HEK293 (cell line): ENCODE data around the gene ISOC1.

Experiments
- CTCF ChIA-PET: fragments of 350-600 bp; formaldehyde crosslinking; extraction: SDS; loops from one replicate; lab custom pipeline; 2021; ENCODE audit warnings: antibody characterized with exemption; lab: Yijun Ruan, JAX
- POLR2A ChIA-PET: fragments of 300-600 bp; formaldehyde crosslinking; extraction: SDS; loops from one replicate; lab custom pipeline; 2020; ENCODE audit warnings: antibody characterized with exemption, inconsistent platforms; lab: Yijun Ruan, JAX
- H3K27ac ChIP-seq: fragments of 200-500 bp; sonication (Bioruptor generic); 2 replicates; pipeline ENCODE4 v1.5.1; 2014; ENCODE audit warnings: low read depth, low read length, control low read depth, inconsistent platforms; ENCODE audit errors: extremely low read depth
- H3K36me3 ChIP-seq, 2 experiments: fragments of 200-500 bp in 1 of 2; sonication (Bioruptor generic) in 1 of 2; 1 replicate in 1 of 2; 2 replicates in 1 of 2; pipeline ENCODE4 v1.5.1; 2014 to 2017; ENCODE audit warnings: inconsistent platforms in 2 of 2, low read length in 2 of 2; ENCODE audit not compliant: control insufficient read depth in 2 of 2, insufficient read depth in 1 of 2
- H3K4me1 ChIP-seq: fragments of 200-500 bp; sonication (Bioruptor generic); 2 replicates; pipeline ENCODE4 v1.5.1; 2014; ENCODE audit warnings: mild to moderate bottlenecking, low read length, inconsistent platforms; ENCODE audit not compliant: control insufficient read depth, insufficient read depth
- H3K4me3 ChIP-seq: 2 replicates; pipeline ENCODE4 v1.5.1; 2011; ENCODE audit warnings: low read depth, mild to moderate bottlenecking, control low read depth, low read length, moderate library complexity
- H3K9me3 ChIP-seq: fragments of 200-500 bp; sonication (Bioruptor generic); 2 replicates; pipeline ENCODE4 v1.5.1; 2014; ENCODE audit warnings: low read depth, low read length, inconsistent platforms; ENCODE audit not compliant: control insufficient read depth, insufficient read depth
- GLIS2 ChIP-seq: fragments of 450-650 bp; formaldehyde crosslinking; IDR thresholded peaks from 2 replicates; pipeline ENCODE4 v1.5.1; 2016; ENCODE audit warnings: missing biosample characterization, missing genetic modification characterization
- IKZF3 ChIP-seq: fragments of 450-650 bp; IDR thresholded peaks from 2 replicates; pipeline ENCODE4 v1.5.0; 2018; ENCODE audit warnings: missing biosample characterization, mild to moderate bottlenecking, missing genetic modification characterization, moderate library complexity
- KLF16 ChIP-seq: fragments of 450-650 bp; formaldehyde crosslinking; IDR thresholded peaks from 2 replicates; pipeline ENCODE4 v1.5.1; 2017; ENCODE audit warnings: missing biosample characterization, missing genetic modification characterization
- KLF9 ChIP-seq: fragments of 450-650 bp; formaldehyde crosslinking; IDR thresholded peaks from 2 replicates; pipeline ENCODE4 v1.5.1; 2016; ENCODE audit warnings: missing biosample characterization, missing genetic modification characterization, low read depth
- OSR2 ChIP-seq: fragments of 450-650 bp; formaldehyde crosslinking; IDR thresholded peaks from 2 replicates; pipeline ENCODE4 v1.5.1; 2016; ENCODE audit warnings: missing biosample characterization, missing genetic modification characterization
- SALL2 ChIP-seq: fragments of 450-650 bp; formaldehyde crosslinking; IDR thresholded peaks from 2 replicates; pipeline ENCODE4 v1.5.0; 2017; ENCODE audit warnings: missing biosample characterization, mild to moderate bottlenecking, missing genetic modification characterization, borderline replicate concordance
- TCF7L2 ChIP-seq: IDR thresholded peaks from 2 replicates; pipeline ENCODE4 v1.6.1; 2011; ENCODE audit warnings: low read depth, mild to moderate bottlenecking, inconsistent platforms, low read length, moderate library complexity, borderline replicate concordance
- ZEB2 ChIP-seq: fragments of 450-650 bp; formaldehyde crosslinking; IDR thresholded peaks from 2 replicates; pipeline ENCODE4 v1.5.1; 2016; ENCODE audit warnings: missing biosample characterization, missing genetic modification characterization
- ZFP41 ChIP-seq: fragments of 450-650 bp; formaldehyde crosslinking; IDR thresholded peaks from 2 replicates; pipeline ENCODE4 v1.5.1; 2016; ENCODE audit warnings: missing biosample characterization, missing genetic modification characterization, borderline replicate concordance
- ZNF155 ChIP-seq: fragments of 450-650 bp; formaldehyde crosslinking; IDR thresholded peaks from 2 replicates; pipeline ENCODE4 v1.5.1; 2016; ENCODE audit warnings: missing biosample characterization, missing genetic modification characterization
- ZNF221 ChIP-seq: fragments of 450-650 bp; formaldehyde crosslinking; IDR thresholded peaks from 2 replicates; pipeline ENCODE4 v1.5.1; 2017; ENCODE audit warnings: missing biosample characterization, missing genetic modification characterization, borderline replicate concordance
- ZNF37A ChIP-seq: fragments of 450-650 bp; IDR thresholded peaks from 2 replicates; pipeline ENCODE4 v1.5.1; 2018; ENCODE audit warnings: missing biosample characterization, missing genetic modification characterization
- ZNF391 ChIP-seq: fragments of 450-650 bp; formaldehyde crosslinking; IDR thresholded peaks from 2 replicates; pipeline ENCODE4 v1.5.1; 2016; ENCODE audit warnings: low read depth, missing biosample characterization, missing genetic modification characterization, borderline replicate concordance
- ZNF394 ChIP-seq: fragments of 450-650 bp; formaldehyde crosslinking; IDR thresholded peaks from 2 replicates; pipeline ENCODE4 v1.5.1; 2016; ENCODE audit warnings: missing biosample characterization, missing genetic modification characterization, mild to moderate bottlenecking, moderate library complexity, borderline replicate concordance
- ZNF423 ChIP-seq: fragments of 450-650 bp; formaldehyde crosslinking; IDR thresholded peaks from 2 replicates; pipeline ENCODE4 v1.5.1; 2016; ENCODE audit warnings: missing biosample characterization, missing genetic modification characterization
- ZNF530 ChIP-seq: fragments of 450-650 bp; formaldehyde crosslinking; IDR thresholded peaks from 2 replicates; pipeline ENCODE4 v1.5.1; 2016; ENCODE audit warnings: low read depth, missing biosample characterization, missing genetic modification characterization
- ZNF548 ChIP-seq: fragments of 450-650 bp; formaldehyde crosslinking; IDR thresholded peaks from 2 replicates; pipeline ENCODE4 v1.5.1; 2016; ENCODE audit warnings: missing biosample characterization, missing genetic modification characterization
- ZNF624 ChIP-seq: fragments of 450-650 bp; formaldehyde crosslinking; IDR thresholded peaks from 2 replicates; pipeline ENCODE4 v1.5.1; 2017; ENCODE audit warnings: missing biosample characterization, missing genetic modification characterization
- ZNF658 ChIP-seq: fragments of 450-650 bp; formaldehyde crosslinking; IDR thresholded peaks from 2 replicates; pipeline ENCODE4; 2016; ENCODE audit warnings: missing biosample characterization, missing genetic modification characterization
- ZNF701 ChIP-seq: fragments of 450-650 bp; formaldehyde crosslinking; IDR thresholded peaks from 2 replicates; pipeline ENCODE4 v1.5.1; 2016; ENCODE audit warnings: missing biosample characterization, missing genetic modification characterization
- ZNF707 ChIP-seq: fragments of 450-650 bp; formaldehyde crosslinking; IDR thresholded peaks from 2 replicates; pipeline ENCODE4 v1.5.1; 2016; ENCODE audit warnings: missing biosample characterization, missing genetic modification characterization
- ZNF76 ChIP-seq: fragments of 450-650 bp; formaldehyde crosslinking; IDR thresholded peaks from 2 replicates; pipeline ENCODE4; 2016; ENCODE audit warnings: low read depth, missing biosample characterization, missing genetic modification characterization, borderline replicate concordance
- ZNF792 ChIP-seq: fragments of 450-650 bp; formaldehyde crosslinking; IDR thresholded peaks from 2 replicates; pipeline ENCODE4 v1.5.1; 2016; ENCODE audit warnings: missing biosample characterization, missing genetic modification characterization
- ZSCAN23 ChIP-seq: fragments of 450-650 bp; formaldehyde crosslinking; IDR thresholded peaks from 2 replicates; pipeline ENCODE4 v1.5.1; 2016; ENCODE audit warnings: missing biosample characterization, missing genetic modification characterization
- ZXDB ChIP-seq: fragments of 450-650 bp; formaldehyde crosslinking; IDR thresholded peaks from 2 replicates; pipeline ENCODE4 v1.5.1; 2016; ENCODE audit warnings: missing biosample characterization, missing genetic modification characterization
- TF ChIP-seq, protein P1 (sequence below): fragments of 450-650 bp; formaldehyde crosslinking; IDR thresholded peaks from 2 replicates; pipeline ENCODE4 v1.5.1; 2017; ENCODE audit warnings: missing biosample characterization, mild to moderate bottlenecking, missing genetic modification characterization, moderate library complexity
- TF ChIP-seq, protein P2 (sequence below): fragments of 450-650 bp; formaldehyde crosslinking; IDR thresholded peaks from 2 replicates; pipeline ENCODE4 v1.5.1; 2016; ENCODE audit warnings: missing biosample characterization, missing genetic modification characterization, low read depth
- TF ChIP-seq, protein P3 (sequence below): fragments of 450-650 bp; formaldehyde crosslinking; IDR thresholded peaks from 2 replicates; pipeline ENCODE4 v1.5.1; 2017; ENCODE audit warnings: missing biosample characterization, missing genetic modification characterization
- TF ChIP-seq, protein P4 (sequence below): fragments of 450-650 bp; formaldehyde crosslinking; IDR thresholded peaks from 2 replicates; pipeline ENCODE4 v1.5.1; 2016; ENCODE audit warnings: missing biosample characterization, missing genetic modification characterization, low read depth
- TF ChIP-seq, protein P5 (sequence below): fragments of 450-650 bp; formaldehyde crosslinking; IDR thresholded peaks from 2 replicates; pipeline ENCODE4 v1.5.1; 2016; ENCODE audit warnings: missing biosample characterization, missing genetic modification characterization

The ISOC1 gene

DNA sequence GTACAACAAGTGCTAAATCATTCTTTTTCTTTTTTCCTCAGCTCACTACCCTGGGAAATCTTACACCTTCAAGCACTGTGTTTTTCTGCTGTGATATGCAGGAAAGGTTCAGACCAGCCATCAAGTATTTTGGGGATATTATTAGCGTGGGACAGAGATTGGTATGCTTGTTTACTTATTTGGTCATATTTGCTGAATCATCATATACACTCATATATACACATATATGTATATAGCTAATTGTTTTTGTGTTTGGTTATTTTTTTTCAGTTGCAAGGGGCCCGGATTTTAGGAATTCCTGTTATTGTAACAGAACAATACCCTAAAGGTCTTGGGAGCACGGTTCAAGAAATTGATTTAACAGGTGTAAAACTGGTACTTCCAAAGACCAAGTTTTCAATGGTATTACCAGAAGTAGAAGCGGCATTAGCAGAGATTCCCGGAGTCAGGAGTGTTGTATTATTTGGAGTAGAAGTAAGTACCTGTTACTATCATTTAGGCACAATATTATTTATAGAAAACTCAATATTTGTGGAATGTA lies 10.4 kb downstream of the ISOC1 start:
- Histone ChIP-seq H3K9me3 (no peaks in the 10 kb centered on the region), H3K4me1 (no peaks in the 10 kb centered on the region), H3K4me3 (no peak overlapping the region), H3K27ac (no peak overlapping the region), H3K36me3 (peaks cover 4 to 27% of the 10 kb centered on the region in 2 experiments)
- ChIA-PET POLR2A (no interaction called here), CTCF (interaction anchor here (0.6 kb wide), 1 partner anchor 203 kb away, joined by 3 read pairs; no protein-coding TSS in a partner anchor)
- TF ChIP-seq, protein P1, sequence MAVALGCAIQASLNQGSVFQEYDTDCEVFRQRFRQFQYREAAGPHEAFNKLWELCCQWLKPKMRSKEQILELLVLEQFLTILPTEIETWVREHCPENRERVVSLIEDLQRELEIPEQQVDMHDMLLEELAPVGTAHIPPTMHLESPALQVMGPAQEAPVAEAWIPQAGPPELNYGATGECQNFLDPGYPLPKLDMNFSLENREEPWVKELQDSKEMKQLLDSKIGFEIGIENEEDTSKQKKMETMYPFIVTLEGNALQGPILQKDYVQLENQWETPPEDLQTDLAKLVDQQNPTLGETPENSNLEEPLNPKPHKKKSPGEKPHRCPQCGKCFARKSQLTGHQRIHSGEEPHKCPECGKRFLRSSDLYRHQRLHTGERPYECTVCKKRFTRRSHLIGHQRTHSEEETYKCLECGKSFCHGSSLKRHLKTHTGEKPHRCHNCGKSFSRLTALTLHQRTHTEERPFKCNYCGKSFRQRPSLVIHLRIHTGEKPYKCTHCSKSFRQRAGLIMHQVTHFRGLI (tag by site-specific recombination) = no peak
- TF ChIP-seq ZNF624 (tag by site-specific recombination) (no peak), KLF16 (tag by site-specific recombination) (no peak), ZNF394 (tag by site-specific recombination) (no peak), ZNF530 (tag by site-specific recombination) (no peak), ZNF658 (no peak), OSR2 (tag by site-specific recombination) (no peak), ZNF701 (tag by site-specific recombination) (no peak), ZFP41 (tag by site-specific recombination) (no peak), ZNF792 (no peak), SALL2 (tag by site-specific recombination) (no peak), ZNF76 (no peak), ZEB2 (tag by site-specific recombination) (no peak), GLIS2 (tag by site-specific recombination) (no peak)
- TF ChIP-seq, protein P2, sequence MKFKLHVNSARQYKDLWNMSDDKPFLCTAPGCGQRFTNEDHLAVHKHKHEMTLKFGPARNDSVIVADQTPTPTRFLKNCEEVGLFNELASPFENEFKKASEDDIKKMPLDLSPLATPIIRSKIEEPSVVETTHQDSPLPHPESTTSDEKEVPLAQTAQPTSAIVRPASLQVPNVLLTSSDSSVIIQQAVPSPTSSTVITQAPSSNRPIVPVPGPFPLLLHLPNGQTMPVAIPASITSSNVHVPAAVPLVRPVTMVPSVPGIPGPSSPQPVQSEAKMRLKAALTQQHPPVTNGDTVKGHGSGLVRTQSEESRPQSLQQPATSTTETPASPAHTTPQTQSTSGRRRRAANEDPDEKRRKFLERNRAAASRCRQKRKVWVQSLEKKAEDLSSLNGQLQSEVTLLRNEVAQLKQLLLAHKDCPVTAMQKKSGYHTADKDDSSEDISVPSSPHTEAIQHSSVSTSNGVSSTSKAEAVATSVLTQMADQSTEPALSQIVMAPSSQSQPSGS (tag by site-specific recombination) = no peak
- TF ChIP-seq, protein P3, sequence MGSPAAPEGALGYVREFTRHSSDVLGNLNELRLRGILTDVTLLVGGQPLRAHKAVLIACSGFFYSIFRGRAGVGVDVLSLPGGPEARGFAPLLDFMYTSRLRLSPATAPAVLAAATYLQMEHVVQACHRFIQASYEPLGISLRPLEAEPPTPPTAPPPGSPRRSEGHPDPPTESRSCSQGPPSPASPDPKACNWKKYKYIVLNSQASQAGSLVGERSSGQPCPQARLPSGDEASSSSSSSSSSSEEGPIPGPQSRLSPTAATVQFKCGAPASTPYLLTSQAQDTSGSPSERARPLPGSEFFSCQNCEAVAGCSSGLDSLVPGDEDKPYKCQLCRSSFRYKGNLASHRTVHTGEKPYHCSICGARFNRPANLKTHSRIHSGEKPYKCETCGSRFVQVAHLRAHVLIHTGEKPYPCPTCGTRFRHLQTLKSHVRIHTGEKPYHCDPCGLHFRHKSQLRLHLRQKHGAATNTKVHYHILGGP (tag by site-specific recombination) = no peak

DNA sequence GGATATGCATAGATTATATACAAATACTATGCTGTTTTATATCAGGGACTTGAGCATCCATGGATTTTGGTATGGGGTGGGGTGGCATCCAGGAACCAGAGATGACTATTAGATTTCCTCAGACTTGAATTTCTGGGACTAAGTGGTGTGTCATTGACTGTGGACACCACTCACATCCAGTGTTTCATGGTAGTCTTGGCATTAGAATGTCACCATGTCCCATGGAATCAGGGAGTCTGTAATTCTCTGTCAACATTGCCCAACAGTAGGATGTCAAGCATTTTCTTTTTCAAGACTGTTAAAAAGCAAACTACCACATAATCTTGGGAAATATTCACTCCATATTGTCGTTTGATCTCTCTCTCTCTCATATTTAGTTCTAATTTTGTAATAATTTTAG lies 13.1 kb downstream of the ISOC1 start:
- Histone ChIP-seq H3K36me3 (peaks cover 4 to 38% of the 10 kb centered on the region in 2 experiments), H3K9me3 (no peaks in the 10 kb centered on the region), H3K4me3 (no peak overlapping the region), H3K27ac (no peak overlapping the region), H3K4me1 (no peaks in the 10 kb centered on the region)
- CTCF ChIA-PET = interaction anchor here (0.8 kb wide), 1 partner anchor 11 kb away, joined by 4 read pairs; no protein-coding TSS in a partner anchor
- POLR2A ChIA-PET = no interaction called here
- TF ChIP-seq ZNF548 (tag by site-specific recombination) (no peak), ZNF423 (tag by site-specific recombination) (no peak), ZNF221 (no peak), TCF7L2 (no peak), ZSCAN23 (no peak), ZNF37A (no peak), IKZF3 (no peak), ZXDB (tag by site-specific recombination) (no peak), ZNF391 (tag by site-specific recombination) (no peak), ZNF707 (tag by site-specific recombination) (no peak), KLF9 (tag by site-specific recombination) (no peak), ZNF155 (no peak)
- TF ChIP-seq, protein P4, sequence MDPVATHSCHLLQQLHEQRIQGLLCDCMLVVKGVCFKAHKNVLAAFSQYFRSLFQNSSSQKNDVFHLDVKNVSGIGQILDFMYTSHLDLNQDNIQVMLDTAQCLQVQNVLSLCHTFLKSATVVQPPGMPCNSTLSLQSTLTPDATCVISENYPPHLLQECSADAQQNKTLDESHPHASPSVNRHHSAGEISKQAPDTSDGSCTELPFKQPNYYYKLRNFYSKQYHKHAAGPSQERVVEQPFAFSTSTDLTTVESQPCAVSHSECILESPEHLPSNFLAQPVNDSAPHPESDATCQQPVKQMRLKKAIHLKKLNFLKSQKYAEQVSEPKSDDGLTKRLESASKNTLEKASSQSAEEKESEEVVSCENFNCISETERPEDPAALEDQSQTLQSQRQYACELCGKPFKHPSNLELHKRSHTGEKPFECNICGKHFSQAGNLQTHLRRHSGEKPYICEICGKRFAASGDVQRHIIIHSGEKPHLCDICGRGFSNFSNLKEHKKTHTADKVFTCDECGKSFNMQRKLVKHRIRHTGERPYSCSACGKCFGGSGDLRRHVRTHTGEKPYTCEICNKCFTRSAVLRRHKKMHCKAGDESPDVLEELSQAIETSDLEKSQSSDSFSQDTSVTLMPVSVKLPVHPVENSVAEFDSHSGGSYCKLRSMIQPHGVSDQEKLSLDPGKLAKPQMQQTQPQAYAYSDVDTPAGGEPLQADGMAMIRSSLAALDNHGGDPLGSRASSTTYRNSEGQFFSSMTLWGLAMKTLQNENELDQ (tag by site-specific recombination) = no peak
- TF ChIP-seq, protein P5, sequence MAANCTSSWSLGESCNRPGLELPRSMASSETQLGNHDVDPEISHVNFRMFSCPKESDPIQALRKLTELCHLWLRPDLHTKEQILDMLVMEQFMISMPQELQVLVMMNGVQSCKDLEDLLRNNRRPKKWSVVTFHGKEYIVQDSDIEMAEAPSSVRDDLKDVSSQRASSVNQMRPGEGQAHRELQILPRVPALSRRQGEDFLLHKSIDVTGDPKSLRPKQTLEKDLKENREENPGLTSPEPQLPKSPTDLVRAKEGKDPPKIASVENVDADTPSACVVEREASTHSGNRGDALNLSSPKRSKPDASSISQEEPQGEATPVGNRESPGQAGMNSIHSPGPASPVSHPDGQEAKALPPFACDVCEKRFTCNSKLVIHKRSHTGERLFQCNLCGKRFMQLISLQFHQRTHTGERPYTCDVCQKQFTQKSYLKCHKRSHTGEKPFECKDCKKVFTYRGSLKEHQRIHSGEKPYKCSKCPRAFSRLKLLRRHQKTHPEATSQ (tag by site-specific recombination) = no peak
